Measurements from ENCODE around the gene RAD51AP2.

The RAD51AP2 gene

DNA sequence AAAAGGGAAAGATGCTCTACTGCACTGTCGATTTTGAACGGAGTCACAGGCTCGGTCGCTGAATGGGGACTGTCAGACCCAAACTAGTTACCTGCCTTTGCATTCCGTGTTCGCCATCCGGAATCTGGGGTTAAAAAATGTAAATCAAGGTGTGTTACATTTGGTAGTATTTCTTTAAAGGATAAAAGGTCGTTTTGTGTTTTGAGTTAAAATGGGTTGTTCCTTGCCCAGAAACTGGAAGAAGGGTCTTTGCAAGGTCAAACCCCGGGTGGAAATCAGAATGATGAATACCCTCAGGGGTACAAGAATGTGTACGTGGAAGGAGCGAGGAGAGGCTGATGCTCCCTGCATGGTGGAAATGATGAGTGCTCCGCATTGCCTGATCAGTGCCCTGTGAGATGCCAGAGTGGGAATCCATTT, 23.3 kb upstream of the RAD51AP2 start:
- no peaks in the 10 kb centered on the region for H3K4me1 ChIP-seq (ENCODE audit: control insufficient read depth, low read length)
- no peaks in the 10 kb centered on the region for H3K9me2 ChIP-seq (replicated peaks; ENCODE audit: control insufficient read depth, low read length)
- H3K27ac ChIP-seq (ENCODE audit: low read depth, low read length) = no peak overlapping the region
- no peak overlapping the region for H3K4me2 ChIP-seq (ENCODE audit: low read length)
- no peaks in the 10 kb centered on the region for H3F3A ChIP-seq (ENCODE audit: control insufficient read depth, insufficient read depth)
- H3K79me2 ChIP-seq (ENCODE audit: control insufficient read depth, low read length) = no peaks in the 10 kb centered on the region
- TF ChIP-seq EZH2phosphoT487 (IDR thresholded peaks at IDR 0.05; ENCODE audit: borderline replicate concordance, low read length) = no peak
- TF ChIP-seq, protein P1, sequence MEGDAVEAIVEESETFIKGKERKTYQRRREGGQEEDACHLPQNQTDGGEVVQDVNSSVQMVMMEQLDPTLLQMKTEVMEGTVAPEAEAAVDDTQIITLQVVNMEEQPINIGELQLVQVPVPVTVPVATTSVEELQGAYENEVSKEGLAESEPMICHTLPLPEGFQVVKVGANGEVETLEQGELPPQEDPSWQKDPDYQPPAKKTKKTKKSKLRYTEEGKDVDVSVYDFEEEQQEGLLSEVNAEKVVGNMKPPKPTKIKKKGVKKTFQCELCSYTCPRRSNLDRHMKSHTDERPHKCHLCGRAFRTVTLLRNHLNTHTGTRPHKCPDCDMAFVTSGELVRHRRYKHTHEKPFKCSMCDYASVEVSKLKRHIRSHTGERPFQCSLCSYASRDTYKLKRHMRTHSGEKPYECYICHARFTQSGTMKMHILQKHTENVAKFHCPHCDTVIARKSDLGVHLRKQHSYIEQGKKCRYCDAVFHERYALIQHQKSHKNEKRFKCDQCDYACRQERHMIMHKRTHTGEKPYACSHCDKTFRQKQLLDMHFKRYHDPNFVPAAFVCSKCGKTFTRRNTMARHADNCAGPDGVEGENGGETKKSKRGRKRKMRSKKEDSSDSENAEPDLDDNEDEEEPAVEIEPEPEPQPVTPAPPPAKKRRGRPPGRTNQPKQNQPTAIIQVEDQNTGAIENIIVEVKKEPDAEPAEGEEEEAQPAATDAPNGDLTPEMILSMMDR (IDR thresholded peaks at IDR 0.05; ENCODE audit: low read depth, low read length, poor library complexity, severe bottlenecking) = no peak
- no peaks in the 10 kb centered on the region for H3K9me3 ChIP-seq (ENCODE audit: control insufficient read depth, insufficient read depth, low read length)
- H3K4me3 ChIP-seq (ENCODE audit: low read length) = no peak overlapping the region
- H3K36me3 ChIP-seq (ENCODE audit: control insufficient read depth, low read length) = no peaks in the 10 kb centered on the region
- peaks cover 37% of the 10 kb centered on the region for H3K27me3 ChIP-seq (ENCODE audit: control insufficient read depth, low read length)
- H4K20me1 ChIP-seq (ENCODE audit: control insufficient read depth, insufficient read depth, low read depth, low read length) = no peaks in the 10 kb centered on the region

DNA sequence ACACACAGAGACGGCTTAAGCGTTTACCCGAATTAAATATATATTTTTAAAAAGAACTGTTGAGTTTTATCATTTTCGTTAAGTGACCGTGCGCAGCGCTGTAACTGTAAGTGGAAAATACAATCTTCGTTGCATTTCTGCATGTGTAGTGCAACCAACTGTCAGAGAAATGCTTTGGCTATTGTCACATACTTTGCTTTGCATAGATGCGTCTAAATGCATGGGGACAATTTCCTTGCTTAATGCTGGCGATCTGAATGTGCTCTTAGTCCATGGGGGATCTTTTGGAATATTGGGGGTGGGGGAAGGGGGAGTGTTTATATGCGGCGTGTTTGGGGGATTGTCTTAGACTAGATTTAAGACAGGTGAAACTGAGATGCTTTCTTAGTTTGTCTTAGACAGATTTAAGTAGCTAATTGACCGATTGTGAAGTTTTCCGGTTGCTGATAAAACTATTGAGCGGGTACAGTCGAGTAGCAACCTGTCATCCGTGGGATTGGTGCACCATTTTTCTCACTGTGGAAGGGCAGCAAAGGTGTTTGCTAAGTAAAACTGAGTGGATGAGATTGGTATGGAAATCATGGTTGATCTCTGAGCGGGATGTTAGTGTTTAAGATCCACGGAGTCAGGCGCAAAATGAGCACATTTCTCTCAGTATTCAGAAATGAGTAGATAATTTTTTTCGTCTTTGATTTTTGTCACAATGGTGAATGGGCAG, 22.7 kb upstream of the RAD51AP2 start:
- TF ChIP-seq, protein P1 (IDR thresholded peaks at IDR 0.05; ENCODE audit: low read depth, low read length, poor library complexity, severe bottlenecking) = no peak
- no peak for TF ChIP-seq EZH2phosphoT487 (IDR thresholded peaks at IDR 0.05; ENCODE audit: borderline replicate concordance, low read length)
- Histone ChIP-seq H3K4me2 (ENCODE audit: low read length) (no peak overlapping the region), H3F3A (ENCODE audit: control insufficient read depth, insufficient read depth) (no peaks in the 10 kb centered on the region), H4K20me1 (ENCODE audit: control insufficient read depth, insufficient read depth, low read depth, low read length) (no peaks in the 10 kb centered on the region), H3K9me3 (ENCODE audit: control insufficient read depth, insufficient read depth, low read length) (no peaks in the 10 kb centered on the region), H3K4me3 (ENCODE audit: low read length) (no peak overlapping the region), H3K9me2 (replicated peaks; ENCODE audit: control insufficient read depth, low read length) (no peaks in the 10 kb centered on the region), H3K27me3 (ENCODE audit: control insufficient read depth, low read length) (peaks cover 36% of the 10 kb centered on the region), H3K79me2 (ENCODE audit: control insufficient read depth, low read length) (no peaks in the 10 kb centered on the region), H3K4me1 (ENCODE audit: control insufficient read depth, low read length) (no peaks in the 10 kb centered on the region), H3K36me3 (ENCODE audit: control insufficient read depth, low read length) (no peaks in the 10 kb centered on the region), H3K27ac (ENCODE audit: low read depth, low read length) (no peak overlapping the region)

DNA sequence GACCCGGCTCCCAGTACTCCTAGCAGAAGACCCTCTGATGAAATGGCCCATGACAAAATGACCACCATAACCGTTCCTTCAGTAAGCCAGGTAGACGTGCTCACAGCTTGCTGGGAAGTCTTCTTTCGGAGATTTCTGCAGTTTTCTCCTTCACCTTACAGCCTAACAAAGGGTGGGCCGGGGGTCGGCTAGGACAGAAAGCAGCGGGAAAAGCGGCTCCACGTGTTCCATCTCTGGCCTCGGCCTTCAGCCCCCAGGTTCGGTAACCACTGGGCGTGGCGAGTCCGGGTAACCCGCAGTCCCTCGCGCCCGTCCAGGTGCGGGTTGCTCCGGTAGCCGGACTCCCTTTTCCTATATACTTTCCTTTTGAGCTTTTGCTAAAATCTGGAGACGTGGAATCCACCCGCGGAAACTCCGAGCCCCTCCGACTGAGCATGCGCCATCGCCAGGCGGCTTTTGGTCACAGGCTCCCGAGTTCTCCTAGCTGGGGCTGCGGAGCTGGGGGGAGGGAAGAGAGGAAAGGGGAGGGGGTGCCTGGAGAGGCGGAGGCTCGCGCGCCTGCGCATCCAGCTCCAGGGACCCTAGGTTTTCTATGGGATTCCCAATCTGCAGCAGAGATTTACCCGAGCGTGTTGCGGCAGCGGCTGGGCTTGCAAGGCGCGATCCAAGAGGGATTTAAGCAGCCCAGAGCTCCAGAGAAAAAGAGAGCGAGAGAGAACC, 22.0 kb upstream of the RAD51AP2 start, which contains the start of gene VSNL1:
TSS of gene VSNL1 (plus strand) at position 604 of the 720 bp plus-strand sequence. CDS start 51,379 bp downstream, outside the sequence.
- Histone ChIP-seq H3K4me2 (ENCODE audit: low read length) (no peak within 1 kb of the TSS; the same call in 1 of the 2 replicates), H3K4me1 (ENCODE audit: control insufficient read depth, low read length) (no peaks in the 10 kb centered on the region)

More for the DNA sequence above, 22.0 kb upstream of the RAD51AP2 start, which contains the start of gene VSNL1:
- Histone ChIP-seq H3F3A (ENCODE audit: control insufficient read depth, insufficient read depth) (no peaks in the 10 kb centered on the region), H3K4me3 (ENCODE audit: low read length) (no peak within 1 kb of the TSS), H3K79me2 (ENCODE audit: control insufficient read depth, low read length) (no peaks in the 10 kb centered on the region), H4K20me1 (ENCODE audit: control insufficient read depth, insufficient read depth, low read depth, low read length) (no peaks in the 10 kb centered on the region), H3K9me3 (ENCODE audit: control insufficient read depth, insufficient read depth, low read length) (no peaks in the 10 kb centered on the region), H3K9me2 (replicated peaks; ENCODE audit: control insufficient read depth, low read length) (no peaks in the 10 kb centered on the region), H3K36me3 (ENCODE audit: control insufficient read depth, low read length) (no peaks in the 10 kb centered on the region), H3K27me3 (ENCODE audit: control insufficient read depth, low read length) (peaks cover 34% of the 10 kb centered on the region), H3K27ac (ENCODE audit: low read depth, low read length) (no peak within 1 kb of the TSS)
- no peak for TF ChIP-seq EZH2phosphoT487 (IDR thresholded peaks at IDR 0.05; ENCODE audit: borderline replicate concordance, low read length)
- TF ChIP-seq, protein P1 (IDR thresholded peaks at IDR 0.05; ENCODE audit: low read depth, low read length, poor library complexity, severe bottlenecking) = no peak

Measured in DOHH2 (cell line).